ENCODE results near the gene LPIN3.
A peak's percentile ranks its signal among the peaks of the same experiment; 100 is the strongest.
"Not testable (repeated sequence)": the region's sequence is repeated elsewhere in the genome, so short reads cannot be mapped to it uniquely, and the experiment has no call there.

The LPIN3 gene

DNA sequence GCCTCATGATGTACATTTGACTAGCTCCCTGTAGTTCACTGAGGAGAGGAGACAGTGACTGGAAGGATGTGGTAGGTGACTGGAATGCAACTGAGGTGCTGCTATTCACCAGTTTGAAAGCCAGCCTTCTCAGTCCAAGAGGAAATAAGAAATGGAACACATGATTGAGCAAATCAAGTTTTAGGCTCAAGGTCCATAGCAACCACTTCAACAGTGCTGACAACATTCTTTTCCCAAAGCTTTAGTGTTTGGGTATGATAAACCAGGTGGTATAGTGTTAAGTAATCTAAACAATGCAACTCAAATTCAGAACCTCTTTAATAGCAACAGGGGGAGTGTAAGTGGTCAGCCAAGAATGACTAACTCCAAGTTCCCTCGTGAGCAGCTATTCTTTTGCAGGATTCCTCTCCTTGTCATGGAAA is 32.3 kb upstream of the LPIN3 start:
- Histone ChIP-seq H3K27ac (ENCODE audit: low read depth in 2 of 2, low read length in 2 of 2) (peak overlapping the region in 1 of 2 donors; percentile 50), H3K4me3 (ENCODE audit: low read length in 2 of 2) (no peak overlapping the region), H3K36me3 (ENCODE audit: control insufficient read depth in 2 of 2, insufficient read depth in 2 of 2, low read length in 2 of 2) (no peaks in the 10 kb centered on the region), H3K27me3 (ENCODE audit: control insufficient read depth in 2 of 2, insufficient read depth in 2 of 2, low read length in 2 of 2) (no peaks in the 10 kb centered on the region), H3K9me3 (ENCODE audit: control insufficient read depth in 2 of 2, low read length in 2 of 2) (no peaks in the 10 kb centered on the region), H3K9ac (ENCODE audit: low read depth in 1 of 2, low read length in 2 of 2) (no peak overlapping the region), H3K4me1 (ENCODE audit: control insufficient read depth in 2 of 2, insufficient read depth in 2 of 2, low read length in 2 of 2) (peaks cover 3 to 5% of the 10 kb centered on the region in 2 donors)

DNA sequence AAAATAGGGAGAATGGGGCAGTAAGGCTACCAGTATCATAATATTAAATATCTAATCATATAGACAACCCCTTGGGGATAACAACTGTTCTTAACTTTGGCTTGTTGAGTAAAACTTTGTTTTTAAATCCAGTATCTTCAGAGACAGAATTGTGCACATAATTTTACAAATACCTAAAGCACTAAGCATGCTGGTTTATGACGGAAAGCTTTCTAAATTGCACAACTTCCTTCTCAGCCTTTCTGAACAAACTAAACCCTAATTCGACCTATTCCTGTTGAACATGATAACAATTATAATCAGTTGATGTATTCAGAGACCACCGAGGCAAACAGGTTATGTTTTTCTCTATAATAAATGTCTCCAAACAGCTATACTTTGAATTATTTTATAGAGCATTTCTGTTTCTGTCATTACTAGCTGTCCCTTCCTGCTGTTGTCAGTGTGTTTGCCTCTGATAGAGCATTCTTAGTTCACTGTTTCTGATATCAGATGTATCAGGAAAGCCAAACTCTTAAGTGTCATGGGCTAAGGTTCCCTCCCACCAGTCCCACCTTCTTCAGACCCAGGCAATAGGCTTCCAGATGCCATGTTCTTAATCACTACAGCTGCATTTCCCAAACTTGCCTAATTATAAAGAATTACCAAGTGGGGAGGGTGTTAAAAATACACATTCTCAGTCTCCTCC is 31.8 kb upstream of the LPIN3 start:
- no peak overlapping the region for H3K9ac ChIP-seq (ENCODE audit: low read depth in 1 of 2, low read length in 2 of 2)
- no peaks in the 10 kb centered on the region for H3K36me3 ChIP-seq (ENCODE audit: control insufficient read depth in 2 of 2, insufficient read depth in 2 of 2, low read length in 2 of 2)
- H3K27me3 ChIP-seq (ENCODE audit: control insufficient read depth in 2 of 2, insufficient read depth in 2 of 2, low read length in 2 of 2) = no peaks in the 10 kb centered on the region
- no peaks in the 10 kb centered on the region for H3K9me3 ChIP-seq (ENCODE audit: control insufficient read depth in 2 of 2, low read length in 2 of 2)
- H3K4me1 ChIP-seq (ENCODE audit: control insufficient read depth in 2 of 2, insufficient read depth in 2 of 2, low read length in 2 of 2) = peaks cover 3 to 5% of the 10 kb centered on the region in 2 donors
- no peak overlapping the region for H3K4me3 ChIP-seq (ENCODE audit: low read length in 2 of 2)
- H3K27ac ChIP-seq (ENCODE audit: low read depth in 2 of 2, low read length in 2 of 2) = no peak overlapping the region

- peaks cover 3 to 5% of the 10 kb centered on the region in 2 donors for H3K4me1 ChIP-seq (ENCODE audit: control insufficient read depth in 2 of 2, insufficient read depth in 2 of 2, low read length in 2 of 2)
- no peaks in the 10 kb centered on the region for H3K36me3 ChIP-seq (ENCODE audit: control insufficient read depth in 2 of 2, insufficient read depth in 2 of 2, low read length in 2 of 2)
- no peak overlapping the region for H3K9ac ChIP-seq (ENCODE audit: low read depth in 1 of 2, low read length in 2 of 2)
- no peaks in the 10 kb centered on the region for H3K27me3 ChIP-seq (ENCODE audit: control insufficient read depth in 2 of 2, insufficient read depth in 2 of 2, low read length in 2 of 2)
- no peaks in the 10 kb centered on the region for H3K9me3 ChIP-seq (ENCODE audit: control insufficient read depth in 2 of 2, low read length in 2 of 2)
- H3K27ac ChIP-seq (ENCODE audit: low read depth in 2 of 2, low read length in 2 of 2) = no peak overlapping the region
- H3K4me3 ChIP-seq (ENCODE audit: low read length in 2 of 2) = no peak overlapping the region
Measured at GRCh38 chr20:41309817-41310216, 30.8 kb upstream of the LPIN3 start.

DNA sequence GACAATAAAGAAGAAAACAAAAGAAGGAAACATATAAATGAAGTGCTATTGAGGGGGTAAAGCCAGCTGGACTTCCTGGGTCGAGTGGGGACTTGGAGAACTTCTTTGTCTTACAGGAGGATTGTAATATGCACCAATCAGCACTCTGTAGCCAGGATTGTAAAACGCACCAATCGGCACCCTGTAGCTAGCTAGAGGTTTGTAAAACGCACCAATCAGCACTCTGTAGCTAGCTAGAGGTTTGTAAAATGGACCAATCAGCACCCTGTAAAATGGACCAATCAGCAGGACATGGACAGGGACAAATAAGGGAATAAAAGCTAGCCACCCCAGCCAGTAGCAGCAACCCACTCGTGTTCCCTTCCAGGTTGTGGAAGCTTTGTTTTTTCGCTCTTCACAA is 28.6 kb upstream of the LPIN3 start:
- H3K36me3 ChIP-seq (ENCODE audit: control insufficient read depth in 2 of 2, insufficient read depth in 2 of 2, low read length in 2 of 2); H3K9me3 ChIP-seq (ENCODE audit: control insufficient read depth in 2 of 2, low read length in 2 of 2); H3K4me1 ChIP-seq (ENCODE audit: control insufficient read depth in 2 of 2, insufficient read depth in 2 of 2, low read length in 2 of 2); H3K27ac ChIP-seq (ENCODE audit: low read depth in 2 of 2, low read length in 2 of 2); H3K27me3 ChIP-seq (ENCODE audit: control insufficient read depth in 2 of 2, insufficient read depth in 2 of 2, low read length in 2 of 2); H3K9ac ChIP-seq (ENCODE audit: low read depth in 1 of 2, low read length in 2 of 2); H3K4me3 ChIP-seq (ENCODE audit: low read length in 2 of 2): not testable (repeated sequence)

GRCh38 chr20:41314386-41314785 is 26.2 kb upstream of the LPIN3 start:
- no peak overlapping the region for H3K9ac ChIP-seq (ENCODE audit: low read depth in 1 of 2, low read length in 2 of 2)
- no peaks in the 10 kb centered on the region for H3K9me3 ChIP-seq (ENCODE audit: control insufficient read depth in 2 of 2, low read length in 2 of 2)
- no peak overlapping the region for H3K4me3 ChIP-seq (ENCODE audit: low read length in 2 of 2)
- peaks cover 13 to 14% of the 10 kb centered on the region in 2 donors for H3K4me1 ChIP-seq (ENCODE audit: control insufficient read depth in 2 of 2, insufficient read depth in 2 of 2, low read length in 2 of 2)
- H3K36me3 ChIP-seq (ENCODE audit: control insufficient read depth in 2 of 2, insufficient read depth in 2 of 2, low read length in 2 of 2) = no peaks in the 10 kb centered on the region
- no peak overlapping the region for H3K27ac ChIP-seq (ENCODE audit: low read depth in 2 of 2, low read length in 2 of 2)
- H3K27me3 ChIP-seq (ENCODE audit: control insufficient read depth in 2 of 2, insufficient read depth in 2 of 2, low read length in 2 of 2) = no peaks in the 10 kb centered on the region

DNA sequence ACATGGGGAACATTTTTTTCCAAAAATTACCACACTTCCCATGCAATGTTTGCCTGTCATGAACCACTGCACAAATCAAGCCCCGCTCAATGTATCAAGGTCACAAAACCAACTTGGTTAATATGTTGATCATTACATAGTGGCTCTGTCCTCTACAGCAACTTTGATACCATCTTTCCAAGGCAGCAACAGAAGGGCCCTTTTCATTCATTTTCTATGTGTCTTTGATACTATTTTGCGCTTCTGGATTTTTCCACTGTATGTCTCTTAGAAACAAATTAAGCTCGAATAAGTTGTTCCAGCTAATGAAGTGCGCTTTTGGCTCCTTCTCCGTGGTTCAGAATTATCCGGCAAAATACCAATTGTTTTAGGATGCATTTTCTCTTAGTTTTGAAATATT is 24.6 kb upstream of the LPIN3 start:
- Histone ChIP-seq H3K27ac (ENCODE audit: low read depth in 2 of 2, low read length in 2 of 2) (peak overlapping the region; percentile 77 to 78), H3K9ac (ENCODE audit: low read depth in 1 of 2, low read length in 2 of 2) (peak overlapping the region; percentile 74 to 76), H3K27me3 (ENCODE audit: control insufficient read depth in 2 of 2, insufficient read depth in 2 of 2, low read length in 2 of 2) (no peaks in the 10 kb centered on the region), H3K4me3 (ENCODE audit: low read length in 2 of 2) (peak overlapping the region in 1 of 2 donors; percentile 6), H3K36me3 (ENCODE audit: control insufficient read depth in 2 of 2, insufficient read depth in 2 of 2, low read length in 2 of 2) (no peaks in the 10 kb centered on the region), H3K4me1 (ENCODE audit: control insufficient read depth in 2 of 2, insufficient read depth in 2 of 2, low read length in 2 of 2) (peaks cover 14 to 16% of the 10 kb centered on the region in 2 donors), H3K9me3 (ENCODE audit: control insufficient read depth in 2 of 2, low read length in 2 of 2) (no peaks in the 10 kb centered on the region)

- peak overlapping the region; percentile 77 to 78 for H3K27ac ChIP-seq (ENCODE audit: low read depth in 2 of 2, low read length in 2 of 2)
- H3K9ac ChIP-seq (ENCODE audit: low read depth in 1 of 2, low read length in 2 of 2) = peak overlapping the region; percentile 74 to 76
- peaks cover 14 to 16% of the 10 kb centered on the region in 2 donors for H3K4me1 ChIP-seq (ENCODE audit: control insufficient read depth in 2 of 2, insufficient read depth in 2 of 2, low read length in 2 of 2)
- no peaks in the 10 kb centered on the region for H3K36me3 ChIP-seq (ENCODE audit: control insufficient read depth in 2 of 2, insufficient read depth in 2 of 2, low read length in 2 of 2)
- no peaks in the 10 kb centered on the region for H3K9me3 ChIP-seq (ENCODE audit: control insufficient read depth in 2 of 2, low read length in 2 of 2)
- no peaks in the 10 kb centered on the region for H3K27me3 ChIP-seq (ENCODE audit: control insufficient read depth in 2 of 2, insufficient read depth in 2 of 2, low read length in 2 of 2)
- peak overlapping the region; percentile 77 to 78 for H3K4me3 ChIP-seq (ENCODE audit: low read length in 2 of 2)
Measured at GRCh38 chr20:41316602-41317545, 23.7 kb upstream of the LPIN3 start.

GRCh38 chr20:41317546-41318270 is 22.9 kb upstream of the LPIN3 start, which contains the start of gene ZHX3:
ZHX3 (minus strand) TSS chr20:41317731; CDS start chr20:41204916, 112,815 bp downstream.
- Histone ChIP-seq H3K36me3 (ENCODE audit: control insufficient read depth in 2 of 2, insufficient read depth in 2 of 2, low read length in 2 of 2) (no peaks in the 10 kb centered on the region), H3K27me3 (ENCODE audit: control insufficient read depth in 2 of 2, insufficient read depth in 2 of 2, low read length in 2 of 2) (no peaks in the 10 kb centered on the region), H3K9ac (ENCODE audit: low read depth in 1 of 2, low read length in 2 of 2) (peak within 1 kb of the TSS; percentile 76 to 77), H3K4me1 (ENCODE audit: control insufficient read depth in 2 of 2, insufficient read depth in 2 of 2, low read length in 2 of 2) (peaks cover 14 to 22% of the 10 kb centered on the region in 2 donors), H3K27ac (ENCODE audit: low read depth in 2 of 2, low read length in 2 of 2) (peak within 1 kb of the TSS; percentile 79 to 80), H3K9me3 (ENCODE audit: control insufficient read depth in 2 of 2, low read length in 2 of 2) (no peaks in the 10 kb centered on the region), H3K4me3 (ENCODE audit: low read length in 2 of 2) (peak within 1 kb of the TSS; percentile 78 to 81)

DNA sequence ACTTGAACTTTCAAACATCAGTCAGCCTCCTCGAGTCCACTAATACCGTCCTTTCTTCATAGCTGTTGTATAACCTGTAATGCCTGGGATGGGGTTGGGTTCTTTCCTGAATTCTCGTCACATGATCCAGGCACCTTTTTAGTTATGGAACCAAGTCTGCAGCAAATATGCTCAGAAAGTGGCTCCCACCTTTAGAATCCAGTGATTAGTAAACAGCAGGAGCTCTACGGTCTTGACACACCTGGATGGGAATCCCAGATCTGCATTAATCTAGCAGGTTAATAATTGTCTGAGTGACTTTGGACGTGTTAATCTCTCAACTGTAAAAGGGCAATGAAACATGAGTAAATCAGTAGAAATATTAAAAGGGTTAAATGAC is 22.4 kb upstream of the LPIN3 start:
- H3K9me3 ChIP-seq (ENCODE audit: control insufficient read depth in 2 of 2, low read length in 2 of 2) = no peaks in the 10 kb centered on the region
- H3K27ac ChIP-seq (ENCODE audit: low read depth in 2 of 2, low read length in 2 of 2) = peak overlapping the region; percentile 79 to 80
- H3K4me1 ChIP-seq (ENCODE audit: control insufficient read depth in 2 of 2, insufficient read depth in 2 of 2, low read length in 2 of 2) = peaks cover 14 to 22% of the 10 kb centered on the region in 2 donors
- H3K4me3 ChIP-seq (ENCODE audit: low read length in 2 of 2) = peak overlapping the region; percentile 72 to 81
- H3K27me3 ChIP-seq (ENCODE audit: control insufficient read depth in 2 of 2, insufficient read depth in 2 of 2, low read length in 2 of 2) = no peaks in the 10 kb centered on the region
- H3K9ac ChIP-seq (ENCODE audit: low read depth in 1 of 2, low read length in 2 of 2) = peak overlapping the region; percentile 76 to 77
- no peaks in the 10 kb centered on the region for H3K36me3 ChIP-seq (ENCODE audit: control insufficient read depth in 2 of 2, insufficient read depth in 2 of 2, low read length in 2 of 2)
